ENCODE measurements around the gene GPC3. TPM values are rescaled to one million over a fixed set of nuclear protein-coding genes. Genes with fewer than 3 reads are reported as not detected.

The GPC3 gene
- total RNA-seq, 1 experiment from 2014 or later, result not detected

DNA sequence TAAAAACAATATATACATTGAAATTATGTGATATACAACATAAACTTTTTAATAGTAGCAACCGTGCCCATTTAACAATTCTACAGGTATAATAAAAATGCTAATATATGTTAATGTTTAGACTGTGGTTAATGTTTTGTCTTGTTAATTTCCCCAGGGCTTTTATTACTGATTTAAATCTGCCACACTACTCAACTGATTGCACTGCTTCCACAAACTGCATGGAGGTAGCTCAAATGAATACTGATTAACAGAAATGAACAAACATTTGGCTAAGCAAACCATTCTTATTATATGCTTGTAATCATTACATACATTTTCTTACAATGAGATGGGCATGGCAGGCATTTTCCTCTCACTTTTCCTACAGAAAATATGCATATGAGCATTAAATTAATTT lies 275.9 kb downstream of the GPC3 start:
- Histone ChIP-seq H3K9me3 (ENCODE audit: low read length) (no peaks in the 10 kb centered on the region), H3K9ac (ENCODE audit: low read length) (no peak overlapping the region), H3K9me2 (replicated peaks; ENCODE audit: insufficient read depth, low read length) (no peaks in the 10 kb centered on the region), H3K27ac (ENCODE audit: low read length) (no peak overlapping the region), H3K36me3 (ENCODE audit: insufficient read depth, low read length) (no peaks in the 10 kb centered on the region), H3K27me3 (ENCODE audit: low read length) (no peaks in the 10 kb centered on the region), H2AFZ (ENCODE audit: low read length) (no peak overlapping the region), H4K20me1 (ENCODE audit: insufficient read depth, low read depth, low read length) (no peaks in the 10 kb centered on the region), H3K4me1 (ENCODE audit: low read length) (0 out of 2 replicates have a peak, but pooled peaks cover 3% of the 10 kb centered on the region), H3K79me2 (ENCODE audit: low read length) (no peaks in the 10 kb centered on the region), H3K4me2 (ENCODE audit: low read depth, low read length, poor library complexity, severe bottlenecking) (no peak overlapping the region), H3K4me3 (ENCODE audit: low read length) (no peak overlapping the region)
- DNase-seq, result no peak

DNA sequence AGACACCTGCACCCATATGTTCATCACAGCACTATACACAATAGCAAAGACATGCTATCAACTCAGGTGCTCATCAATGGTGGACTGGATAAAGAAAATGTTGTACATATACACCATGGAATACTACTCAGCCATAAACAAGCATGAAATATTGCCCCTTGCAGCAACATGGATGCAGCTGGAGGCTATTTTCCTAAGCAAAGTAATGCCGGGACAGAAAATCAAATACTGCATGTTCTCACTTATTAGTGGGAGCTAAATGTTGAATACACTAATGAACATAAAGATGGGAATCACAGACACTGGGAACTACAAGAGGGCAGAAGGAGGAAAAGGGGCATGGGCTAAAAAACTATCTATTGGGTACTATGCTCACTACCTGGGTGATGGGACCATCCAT lies 278.5 kb downstream of the GPC3 start:
- H4K20me1 ChIP-seq (ENCODE audit: insufficient read depth, low read depth, low read length), result no peaks in the 10 kb centered on the region
- no peaks in the 10 kb centered on the region for H3K79me2 ChIP-seq (ENCODE audit: low read length)
- H3K27ac ChIP-seq (ENCODE audit: low read length), result no peak overlapping the region
- no peaks in the 10 kb centered on the region for H3K36me3 ChIP-seq (ENCODE audit: insufficient read depth, low read length)
- H2AFZ ChIP-seq (ENCODE audit: low read length), result no peak overlapping the region
- H3K9ac ChIP-seq (ENCODE audit: low read length), result no peak overlapping the region
- no peak overlapping the region for H3K4me2 ChIP-seq (ENCODE audit: low read depth, low read length, poor library complexity, severe bottlenecking)
- no peak overlapping the region for H3K4me3 ChIP-seq (ENCODE audit: low read length)
- no peaks in the 10 kb centered on the region for H3K9me2 ChIP-seq (replicated peaks; ENCODE audit: insufficient read depth, low read length)
- no peak for DNase-seq
- no peaks in the 10 kb centered on the region for H3K9me3 ChIP-seq (ENCODE audit: low read length)
- H3K4me1 ChIP-seq (ENCODE audit: low read length), result 0 out of 2 replicates have a peak, but pooled peaks cover 3% of the 10 kb centered on the region
- no peaks in the 10 kb centered on the region for H3K27me3 ChIP-seq (ENCODE audit: low read length)

DNA sequence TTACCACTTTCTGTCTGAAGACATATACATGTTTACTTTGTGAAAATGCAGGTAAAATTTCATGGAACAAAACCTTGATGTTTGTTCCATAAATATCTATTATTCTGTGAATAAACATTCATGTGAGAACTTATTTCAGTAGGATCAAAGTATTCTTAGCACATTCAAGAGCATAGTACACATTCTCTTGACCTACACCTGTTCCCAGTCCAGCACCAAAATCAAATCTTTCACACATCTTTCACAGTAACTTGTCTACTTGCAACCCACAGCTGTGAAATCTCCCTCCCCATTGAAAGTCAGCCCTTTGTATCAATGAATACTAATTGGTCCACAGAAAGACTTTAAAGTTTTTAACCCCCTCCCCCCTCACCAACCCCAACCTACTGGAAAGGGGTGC lies 283.2 kb downstream of the GPC3 start:
- Histone ChIP-seq H3K4me1 (ENCODE audit: low read length) (peaks cover 16% of the 10 kb centered on the region), H3K79me2 (ENCODE audit: low read length) (no peaks in the 10 kb centered on the region), H3K4me3 (ENCODE audit: low read length) (no peak overlapping the region), H3K36me3 (ENCODE audit: insufficient read depth, low read length) (no peaks in the 10 kb centered on the region), H2AFZ (ENCODE audit: low read length) (no peak overlapping the region), H3K27me3 (ENCODE audit: low read length) (no peaks in the 10 kb centered on the region), H3K9me2 (replicated peaks; ENCODE audit: insufficient read depth, low read length) (no peaks in the 10 kb centered on the region), H4K20me1 (ENCODE audit: insufficient read depth, low read depth, low read length) (no peaks in the 10 kb centered on the region), H3K9me3 (ENCODE audit: low read length) (no peaks in the 10 kb centered on the region), H3K27ac (ENCODE audit: low read length) (no peak overlapping the region), H3K4me2 (ENCODE audit: low read depth, low read length, poor library complexity, severe bottlenecking) (no peak overlapping the region), H3K9ac (ENCODE audit: low read length) (no peak overlapping the region)
- no peak for DNase-seq

DNA sequence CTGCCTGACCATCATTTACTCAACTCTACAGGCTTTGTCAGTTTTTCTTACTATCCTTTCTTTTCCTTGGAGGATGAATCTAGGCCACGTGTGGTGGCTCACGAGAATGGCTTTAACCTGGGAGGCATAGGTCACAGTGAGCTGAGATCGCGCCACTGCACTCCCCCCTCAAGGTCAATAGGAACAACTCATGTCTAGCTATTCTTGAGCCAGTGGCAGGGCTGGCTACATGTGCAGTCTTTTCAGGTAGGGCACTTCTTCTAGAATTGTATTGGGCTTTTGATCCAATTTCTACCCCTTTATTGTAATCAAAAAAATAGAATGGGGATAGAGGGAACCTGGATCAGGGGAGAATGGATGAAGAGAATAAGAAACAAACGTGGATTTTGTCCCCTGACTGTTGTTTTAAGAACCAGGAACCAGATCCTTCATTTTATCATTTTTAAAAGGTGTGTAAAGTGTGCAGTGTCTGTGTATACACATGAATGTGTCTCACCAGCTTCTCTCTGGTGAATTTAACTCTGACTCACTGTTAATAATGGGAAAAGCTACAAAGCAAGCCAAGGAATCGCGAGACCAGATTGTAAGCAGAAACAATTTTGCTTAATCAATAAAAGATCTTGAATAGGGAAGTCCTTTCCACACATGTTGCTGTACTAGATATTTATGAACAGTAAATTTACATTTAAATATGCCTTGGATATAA lies 286.2 kb downstream of the GPC3 start:
- H3K36me3 ChIP-seq (ENCODE audit: insufficient read depth, low read length), result no peaks in the 10 kb centered on the region
- no peaks in the 10 kb centered on the region for H3K79me2 ChIP-seq (ENCODE audit: low read length)
- peaks cover 23% of the 10 kb centered on the region for H3K4me1 ChIP-seq (ENCODE audit: low read length)
- H3K4me2 ChIP-seq (ENCODE audit: low read depth, low read length, poor library complexity, severe bottlenecking), result no peak overlapping the region
- no peaks in the 10 kb centered on the region for H3K9me3 ChIP-seq (ENCODE audit: low read length)
- no peak for DNase-seq
- H3K9ac ChIP-seq (ENCODE audit: low read length), result no peak overlapping the region
- H3K27ac ChIP-seq (ENCODE audit: low read length), result no peak overlapping the region
- H4K20me1 ChIP-seq (ENCODE audit: insufficient read depth, low read depth, low read length), result no peaks in the 10 kb centered on the region
- H3K4me3 ChIP-seq (ENCODE audit: low read length), result no peak overlapping the region
- H3K9me2 ChIP-seq (replicated peaks; ENCODE audit: insufficient read depth, low read length), result no peaks in the 10 kb centered on the region
- no peaks in the 10 kb centered on the region for H3K27me3 ChIP-seq (ENCODE audit: low read length)
- no peak overlapping the region for H2AFZ ChIP-seq (ENCODE audit: low read length)

DNA sequence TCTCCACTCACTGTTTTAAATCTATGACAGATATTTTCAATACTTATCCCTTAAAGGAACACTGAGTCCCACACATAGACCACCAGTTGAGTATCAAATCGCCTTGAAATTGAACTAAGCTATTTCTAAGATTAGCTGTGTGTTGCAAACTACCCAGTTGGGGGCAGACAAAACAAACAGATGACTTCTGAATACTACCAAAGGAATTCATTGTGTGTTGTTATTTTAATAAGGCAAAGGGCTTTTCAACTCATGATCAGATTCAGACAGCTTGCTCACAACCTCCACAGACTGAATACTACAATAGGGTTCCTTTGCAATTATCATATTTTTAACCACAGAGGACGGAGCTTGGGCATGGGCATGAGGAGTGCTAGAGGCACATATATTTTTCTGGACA lies 287.1 kb downstream of the GPC3 start:
- no peak overlapping the region for H2AFZ ChIP-seq (ENCODE audit: low read length)
- no peak overlapping the region for H3K27ac ChIP-seq (ENCODE audit: low read length)
- H3K4me3 ChIP-seq (ENCODE audit: low read length), result no peak overlapping the region
- no peak overlapping the region for H3K9ac ChIP-seq (ENCODE audit: low read length)
- H3K36me3 ChIP-seq (ENCODE audit: insufficient read depth, low read length), result no peaks in the 10 kb centered on the region
- peaks cover 23% of the 10 kb centered on the region for H3K4me1 ChIP-seq (ENCODE audit: low read length)
- H3K4me2 ChIP-seq (ENCODE audit: low read depth, low read length, poor library complexity, severe bottlenecking), result no peak overlapping the region
- no peaks in the 10 kb centered on the region for H3K9me2 ChIP-seq (replicated peaks; ENCODE audit: insufficient read depth, low read length)
- H3K27me3 ChIP-seq (ENCODE audit: low read length), result no peaks in the 10 kb centered on the region
- DNase-seq, result no peak
- H3K79me2 ChIP-seq (ENCODE audit: low read length), result no peaks in the 10 kb centered on the region
- no peaks in the 10 kb centered on the region for H4K20me1 ChIP-seq (ENCODE audit: insufficient read depth, low read depth, low read length)
- no peaks in the 10 kb centered on the region for H3K9me3 ChIP-seq (ENCODE audit: low read length)

DNA sequence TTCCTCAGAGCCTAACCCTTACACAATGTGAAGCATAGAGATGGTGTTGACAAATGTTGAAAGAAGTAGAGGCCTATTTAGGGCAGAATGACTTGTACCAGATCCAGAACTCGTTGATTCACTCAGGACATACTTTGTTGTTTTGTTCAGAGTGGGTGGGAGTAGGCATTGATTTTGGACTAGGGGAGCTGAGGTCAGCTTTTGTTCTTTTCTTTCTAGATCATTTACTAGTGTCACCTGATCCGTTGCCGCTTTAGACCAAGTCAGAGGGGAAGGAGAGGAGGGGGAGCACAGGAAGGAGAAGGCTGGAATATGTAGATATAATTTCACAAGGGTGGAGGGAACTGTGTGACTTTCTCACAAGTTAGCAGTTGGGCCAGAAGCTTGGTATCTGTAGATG lies 287.7 kb downstream of the GPC3 start:
- Histone ChIP-seq H4K20me1 (ENCODE audit: insufficient read depth, low read depth, low read length) (no peaks in the 10 kb centered on the region), H3K27ac (ENCODE audit: low read length) (no peak overlapping the region), H2AFZ (ENCODE audit: low read length) (no peak overlapping the region), H3K27me3 (ENCODE audit: low read length) (no peaks in the 10 kb centered on the region), H3K9me3 (ENCODE audit: low read length) (no peaks in the 10 kb centered on the region), H3K9ac (ENCODE audit: low read length) (no peak overlapping the region), H3K9me2 (replicated peaks; ENCODE audit: insufficient read depth, low read length) (no peaks in the 10 kb centered on the region), H3K79me2 (ENCODE audit: low read length) (no peaks in the 10 kb centered on the region), H3K4me2 (ENCODE audit: low read depth, low read length, poor library complexity, severe bottlenecking) (no peak overlapping the region), H3K36me3 (ENCODE audit: insufficient read depth, low read length) (no peaks in the 10 kb centered on the region), H3K4me3 (ENCODE audit: low read length) (no peak overlapping the region), H3K4me1 (ENCODE audit: low read length) (peaks cover 23% of the 10 kb centered on the region)
- DNase-seq, result no peak

DNA sequence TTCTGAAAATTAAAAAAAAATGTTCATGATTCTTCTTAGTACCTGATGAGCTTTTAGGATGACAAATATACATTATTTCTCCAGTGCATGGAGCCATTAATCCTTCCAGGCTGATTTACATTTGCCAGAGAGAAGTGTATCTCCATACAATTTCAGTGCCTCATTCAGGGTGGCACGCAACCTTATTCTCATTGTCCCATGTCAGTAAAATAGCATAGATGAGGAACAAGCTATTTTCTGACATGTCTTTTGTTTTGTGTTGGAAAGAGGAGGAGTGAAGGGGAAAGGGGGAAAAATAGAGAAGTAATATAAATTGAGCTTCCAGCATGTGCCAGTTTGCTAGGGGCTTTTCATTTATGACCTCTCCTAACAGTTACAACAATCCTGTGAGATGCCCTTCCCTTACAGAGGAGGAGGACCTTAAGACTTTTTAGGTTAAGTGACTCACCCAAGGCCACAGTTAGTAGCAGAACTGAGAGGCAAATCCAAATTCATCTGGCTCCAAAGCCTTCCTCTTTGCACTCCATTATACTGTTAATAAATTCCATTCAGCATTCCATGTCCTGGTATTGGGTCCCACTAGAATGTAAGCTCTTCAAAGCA lies 295.3 kb downstream of the GPC3 start:
- Histone ChIP-seq H2AFZ (ENCODE audit: low read length) (no peak overlapping the region), H3K9me3 (ENCODE audit: low read length) (no peaks in the 10 kb centered on the region), H3K9me2 (replicated peaks; ENCODE audit: insufficient read depth, low read length) (no peaks in the 10 kb centered on the region), H3K4me1 (ENCODE audit: low read length) (peaks cover 16% of the 10 kb centered on the region), H3K27ac (ENCODE audit: low read length) (no peak overlapping the region), H3K27me3 (ENCODE audit: low read length) (no peaks in the 10 kb centered on the region), H3K79me2 (ENCODE audit: low read length) (no peaks in the 10 kb centered on the region), H3K4me3 (ENCODE audit: low read length) (no peak overlapping the region), H3K36me3 (ENCODE audit: insufficient read depth, low read length) (no peaks in the 10 kb centered on the region), H4K20me1 (ENCODE audit: insufficient read depth, low read depth, low read length) (no peaks in the 10 kb centered on the region), H3K4me2 (ENCODE audit: low read depth, low read length, poor library complexity, severe bottlenecking) (no peak overlapping the region), H3K9ac (ENCODE audit: low read length) (no peak overlapping the region)
- no peak for DNase-seq

DNA sequence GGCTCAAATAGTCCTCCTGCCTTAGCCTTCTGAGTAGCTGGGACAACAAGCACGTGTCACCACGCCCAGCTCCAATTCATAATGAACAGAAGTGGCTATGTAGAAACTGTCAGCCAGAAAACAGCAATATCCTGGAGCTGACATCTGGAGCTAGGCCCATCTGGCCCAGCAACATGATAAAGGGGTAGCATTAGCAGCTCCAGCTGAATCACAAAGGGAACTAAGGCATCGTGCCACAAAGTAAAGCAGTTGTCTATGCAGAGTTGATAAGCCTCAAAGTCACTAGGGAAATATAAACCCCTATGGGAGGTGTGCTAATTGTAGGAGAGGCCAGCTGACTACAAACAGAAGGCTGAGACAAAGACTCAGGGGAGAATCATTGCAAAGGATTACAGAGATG lies 299.6 kb downstream of the GPC3 start:
- Histone ChIP-seq H3K27ac (ENCODE audit: low read length) (peak overlapping the region; percentile 75), H3K4me2 (ENCODE audit: low read depth, low read length, poor library complexity, severe bottlenecking) (peak overlapping the region; percentile 33), H3K9ac (ENCODE audit: low read length) (no peak overlapping the region), H3K36me3 (ENCODE audit: insufficient read depth, low read length) (no peaks in the 10 kb centered on the region), H2AFZ (ENCODE audit: low read length) (no peak overlapping the region), H3K27me3 (ENCODE audit: low read length) (no peaks in the 10 kb centered on the region), H4K20me1 (ENCODE audit: insufficient read depth, low read depth, low read length) (no peaks in the 10 kb centered on the region), H3K9me3 (ENCODE audit: low read length) (no peaks in the 10 kb centered on the region), H3K9me2 (replicated peaks; ENCODE audit: insufficient read depth, low read length) (no peaks in the 10 kb centered on the region), H3K4me1 (ENCODE audit: low read length) (peaks cover 25% of the 10 kb centered on the region), H3K4me3 (ENCODE audit: low read length) (no peak overlapping the region), H3K79me2 (ENCODE audit: low read length) (no peaks in the 10 kb centered on the region)
- DNase-seq, result peak; percentile 87
